Astrocyte of the cerebellum (primary cell): ENCODE measurements around the gene HLF.

Experiments
- DNase-seq: peaks from one replicate; pipeline ENCODE4 v3.0.0-alpha.2; 2011; ENCODE audit warnings: low read depth
- H3K4me3 ChIP-seq: 2 replicates; pipeline ENCODE4 v1.5.1; 2011; ENCODE audit warnings: mild to moderate bottlenecking, low read depth, low read length, moderate library complexity
- in situ Hi-C: cut with HindIII; loops from 2 replicates; pipeline ENCODE4 v1.10.0; 2017; ENCODE audit warnings: low sequenced_read_pairs
- TF ChIP-seq, protein P1 (sequence below): IDR thresholded peaks from 2 replicates; pipeline ENCODE4 v1.5.1; 2012; ENCODE audit warnings: low read length, low read depth, moderate library complexity, mild to moderate bottlenecking; ENCODE audit errors: missing control alignments

The HLF gene

DNA sequence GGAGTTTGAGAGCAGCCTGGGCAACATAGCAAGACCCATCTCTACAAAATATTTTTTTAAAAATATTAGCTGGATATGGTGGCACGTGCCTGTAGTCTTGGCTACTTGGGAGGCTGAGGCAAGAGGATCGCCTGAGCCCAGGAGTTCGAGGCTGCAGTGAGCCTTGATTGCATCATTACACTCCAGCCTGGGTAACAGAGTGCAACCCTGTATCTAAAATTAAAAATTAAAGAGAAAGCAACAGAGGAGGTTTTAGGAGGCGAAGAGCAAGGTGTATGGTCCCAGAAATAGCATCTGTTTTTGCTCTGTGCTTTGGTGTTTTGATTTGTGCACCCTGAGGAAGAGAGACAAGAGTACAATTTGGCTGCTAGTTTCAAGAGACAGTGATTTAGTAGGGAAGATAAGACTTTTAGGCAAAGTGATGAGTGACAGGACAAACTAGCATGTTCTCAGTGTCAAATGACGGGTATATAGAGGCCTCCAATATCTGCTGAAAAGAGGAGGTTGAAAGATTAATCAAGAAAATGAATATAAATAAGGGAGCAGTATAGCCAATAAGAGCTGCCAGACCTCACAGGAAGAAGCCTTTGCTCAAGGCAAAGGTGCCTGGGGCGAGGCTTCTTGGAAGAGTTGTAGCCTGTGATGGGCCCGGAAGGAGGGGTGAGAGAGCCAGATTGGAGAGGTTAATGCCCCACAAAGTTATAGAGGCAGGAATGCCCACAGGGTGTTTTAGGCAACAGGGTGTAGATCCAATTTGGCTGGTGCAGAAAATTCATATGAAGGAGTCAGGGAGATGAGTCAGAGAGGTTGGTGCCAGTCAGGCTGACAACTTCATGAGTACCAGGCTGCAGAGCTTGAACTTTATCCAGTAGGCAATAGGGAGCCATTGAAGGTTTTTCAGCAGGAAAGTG lies 11.4 kb downstream of the HLF start:
- in situ Hi-C loops, result no loop called here
- DNase-seq, result no peak
- no peak overlapping the region for H3K4me3 ChIP-seq
- TF ChIP-seq, protein P1, sequence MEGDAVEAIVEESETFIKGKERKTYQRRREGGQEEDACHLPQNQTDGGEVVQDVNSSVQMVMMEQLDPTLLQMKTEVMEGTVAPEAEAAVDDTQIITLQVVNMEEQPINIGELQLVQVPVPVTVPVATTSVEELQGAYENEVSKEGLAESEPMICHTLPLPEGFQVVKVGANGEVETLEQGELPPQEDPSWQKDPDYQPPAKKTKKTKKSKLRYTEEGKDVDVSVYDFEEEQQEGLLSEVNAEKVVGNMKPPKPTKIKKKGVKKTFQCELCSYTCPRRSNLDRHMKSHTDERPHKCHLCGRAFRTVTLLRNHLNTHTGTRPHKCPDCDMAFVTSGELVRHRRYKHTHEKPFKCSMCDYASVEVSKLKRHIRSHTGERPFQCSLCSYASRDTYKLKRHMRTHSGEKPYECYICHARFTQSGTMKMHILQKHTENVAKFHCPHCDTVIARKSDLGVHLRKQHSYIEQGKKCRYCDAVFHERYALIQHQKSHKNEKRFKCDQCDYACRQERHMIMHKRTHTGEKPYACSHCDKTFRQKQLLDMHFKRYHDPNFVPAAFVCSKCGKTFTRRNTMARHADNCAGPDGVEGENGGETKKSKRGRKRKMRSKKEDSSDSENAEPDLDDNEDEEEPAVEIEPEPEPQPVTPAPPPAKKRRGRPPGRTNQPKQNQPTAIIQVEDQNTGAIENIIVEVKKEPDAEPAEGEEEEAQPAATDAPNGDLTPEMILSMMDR, result no peak

DNA sequence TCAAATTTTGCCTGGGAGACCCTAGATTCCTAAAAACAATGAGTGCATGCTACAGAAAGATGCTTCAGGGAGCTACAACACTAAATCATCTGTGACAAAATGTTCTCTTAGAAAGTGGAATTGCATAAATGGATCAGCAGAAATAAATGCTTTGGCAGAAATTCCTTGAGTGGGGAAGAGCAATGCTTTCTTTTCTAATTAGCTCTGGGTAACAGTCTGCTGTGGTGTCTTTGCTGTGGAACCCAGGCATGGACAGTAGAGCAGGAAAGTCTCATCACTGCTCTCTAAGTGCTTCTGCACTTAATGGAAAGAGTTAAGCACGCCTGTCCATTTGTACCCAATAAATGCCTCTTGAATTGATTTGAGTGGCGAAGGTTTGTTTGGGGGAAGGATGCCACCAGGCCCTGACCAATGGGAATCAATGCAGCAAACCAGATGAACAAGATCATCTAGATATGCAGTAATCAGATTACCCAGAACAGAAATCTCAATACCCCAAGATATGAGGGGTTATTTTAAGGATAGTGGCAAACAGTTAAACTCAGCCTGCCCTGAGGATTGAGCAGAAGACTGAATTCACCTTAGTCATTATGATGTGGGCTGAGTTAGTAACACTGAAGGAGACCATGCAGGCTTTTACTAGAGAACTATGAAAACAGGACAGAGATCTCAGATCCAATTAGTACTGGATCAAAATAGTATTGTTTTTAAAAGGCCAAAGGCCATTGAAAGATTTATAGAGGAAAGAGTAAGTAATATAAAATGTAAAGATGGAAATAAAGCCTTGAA lies 13.6 kb downstream of the HLF start:
- TF ChIP-seq, protein P1, result no peak
- H3K4me3 ChIP-seq, result no peak overlapping the region
- DNase-seq, result no peak
- in situ Hi-C loops, result no loop called here

GRCh38 chr17:55279203-55279602 lies 14.4 kb downstream of the HLF start:
- in situ Hi-C loops, result no loop called here
- H3K4me3 ChIP-seq, result no peak overlapping the region
- TF ChIP-seq, protein P1, result no peak
- no peak for DNase-seq

- TF ChIP-seq, protein P1, result no peak
- in situ Hi-C loops, result no loop called here
- no peak for DNase-seq
- no peak overlapping the region for H3K4me3 ChIP-seq
Observed at GRCh38 chr17:55279788-55280187, 15.0 kb downstream of the HLF start.

DNA sequence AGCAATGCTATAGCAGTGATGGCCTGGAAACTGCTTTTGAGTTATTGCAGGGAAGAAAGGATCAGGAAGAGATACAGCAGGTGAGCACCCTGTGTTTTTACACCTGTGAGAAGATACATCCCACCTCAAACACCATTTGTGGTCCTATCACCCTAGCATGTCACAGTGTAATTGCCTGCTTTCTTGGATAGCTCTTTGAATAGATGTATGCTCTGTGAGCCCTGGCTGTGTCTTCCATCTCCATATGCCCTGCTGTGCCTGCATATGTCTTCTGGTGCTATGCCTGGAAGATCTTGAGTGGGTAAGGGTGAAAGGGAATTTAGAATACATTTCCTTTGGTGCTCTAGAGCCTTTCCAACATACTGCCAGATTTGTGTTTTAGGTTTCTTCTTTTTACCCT lies 15.5 kb downstream of the HLF start:
- in situ Hi-C loops, result no loop called here
- no peak for DNase-seq
- TF ChIP-seq, protein P1, result no peak
- H3K4me3 ChIP-seq, result no peak overlapping the region

GRCh38 chr17:55281649-55282378 lies 17.1 kb downstream of the HLF start:
- in situ Hi-C loops, result no loop called here
- no peak overlapping the region for H3K4me3 ChIP-seq

More at GRCh38 chr17:55281649-55282378, 17.1 kb downstream of the HLF start:
- no peak for DNase-seq
- TF ChIP-seq, protein P1, result no peak
